ENCODE data around the gene TAF6L. TPM values are rescaled to one million over a fixed set of nuclear protein-coding genes. Genes with fewer than 3 reads are reported as not detected.

TAF6L gene
- total and polyA plus RNA-seq, 9 of the 15 experiments (the other 6 are each of a cell fraction or from before 2014, with no cell fraction given) = 0.04 to 45.5 (median 20.8) TPM

- 0 out of 2 replicates have a peak, but pooled peaks have one; percentile 9 for TF ChIP-seq VEZF1 (CRISPR knock-in tag; IDR thresholded peaks at IDR 0.05)
These were observed 34.8 kb downstream of the TAF6L start (continued) for GRCh38 chr11:62805961-62806441.

GRCh38 chr11:62806611-62807121 is 35.5 kb downstream of the TAF6L start:
- DNase-seq (ENCODE audit: extremely low read depth in 1 of 4, low spot score in 3 of 4) (peak in 2 of 4 experiments; percentile 7 to 31), ATAC-seq (peak; percentile 6; the same call in 1 of the 3 replicates), FAIRE-seq (no peak)
- Histone ChIP-seq H3K27me3 (ENCODE audit: control insufficient read depth in 2 of 2, insufficient read depth in 2 of 2, low read length in 2 of 2) (no peaks in the 10 kb centered on the region), H3K27ac (ENCODE audit: extremely low read depth, low read depth, low read length) (peak overlapping the region; percentile 72; the same call in 2 of the 3 replicates), H3K4me1 (replicated peaks in 1 of 2; ENCODE audit: control insufficient read depth in 2 of 2, insufficient read depth in 2 of 2, low read length in 2 of 2) (peaks cover 11 to 19% of the 10 kb centered on the region in 2 experiments; a peak in 4 of 5 replicates), H3K79me2 (ENCODE audit: control insufficient read depth, insufficient read depth, low read length) (peaks cover 28% of the 10 kb centered on the region), H3K36me3 (ENCODE audit: control insufficient read depth, insufficient read depth, low read length) (peaks cover 26% of the 10 kb centered on the region), H3K9ac (ENCODE audit: insufficient read depth in 1 of 2, low read depth in 2 of 2, low read length in 2 of 2) (peak overlapping the region; percentile 70 to 90; a peak in 3 of 4 replicates), H2AFZ (ENCODE audit: low read depth, low read length) (peak overlapping the region; percentile 79; the same call in 1 of the 2 replicates), H4K20me1 (replicated peaks; ENCODE audit: control insufficient read depth, insufficient read depth, low read length) (peaks cover 9% of the 10 kb centered on the region; the same call in 1 of the 2 replicates), H3K4me3 (peak overlapping the region; percentile 94), H3K9me3 (replicated peaks; ENCODE audit: control insufficient read depth, insufficient read depth, low read depth, low read length) (no peaks in the 10 kb centered on the region), H3K9me1 (ENCODE audit: control insufficient read depth, insufficient read depth, low read length) (no peaks in the 10 kb centered on the region), H3K4me2 (ENCODE audit: insufficient read depth, low read length) (peak overlapping the region; percentile 97)
- in situ Hi-C loops (cut with MboI) = no loop called here
- BruUV-seq (replicated peaks) = no TSS peak
- intact Hi-C loops (cut with micrococcal nuclease) = loop anchor here (5.0 kb wide), 1 partner anchor 56 kb away; no protein-coding TSS in a partner anchor
- 32% methylated on average over 5 of the region's 5 CpGs for WGBS (ENCODE audit: insufficient coverage, low coverage, missing lambda C conversion rate)
- POLR2A ChIA-PET = interaction anchor here (0.6 to 3.5 kb wide), 19 partner anchors 10 to 74 kb away, joined by 3 to 40 read pairs (median 6); partner anchors contain the start of genes SLC3A2, STX5, WDR74 and ZBTB3
- CTCF ChIA-PET (ENCODE audit: low intra/inter-chr PET ratio) = no interaction called here
- TF ChIP-seq CEBPG (CRISPR knock-in tag; IDR thresholded peaks at IDR 0.05) (peak; percentile 63), CEBPG (tag; conservative IDR thresholded peaks at IDR 0.05 in 1 of 2, IDR thresholded peaks at IDR 0.05 in 1 of 2) (peak; percentile 60 to 64; a peak in 3 of 4 replicates), C11orf30 (IDR thresholded peaks at IDR 0.05; ENCODE audit: low read depth) (peak; percentile 53; the same call in 1 of the 2 replicates), YBX1 (IDR thresholded peaks at IDR 0.05) (no peak), CEBPB (tag; IDR thresholded peaks at IDR 0.05) (peak; percentile 90), MEF2A (IDR thresholded peaks at IDR 0.05; ENCODE audit: control insufficient read depth, low read depth, low read length) (peak; percentile 74; the same call in 1 of the 2 replicates), ZNF316 (IDR thresholded peaks at IDR 0.05) (peak; percentile 51), NR3C1 (CRISPR knock-in tag; IDR thresholded peaks at IDR 0.05) (no peak), ATF3 (IDR thresholded peaks at IDR 0.05) (peak; percentile 48), ATF3 (CRISPR knock-in tag; conservative IDR thresholded peaks at IDR 0.05) (no peak)
